GM23338 (cell line): ENCODE results near the gene SRSF12. TPM values are rescaled to one million over a fixed set of nuclear protein-coding genes. Genes with fewer than 3 reads are reported as not detected.

ENCODE experiments used
- ATAC-seq: fragments of 200-7000 bp; cut with Tn5 transposase; 3 replicates; pipeline ENCODE4 v1.9.1; 2020
- DNase-seq: peaks from one replicate; pipeline ENCODE4 v3.0.0-alpha.2; 2015; ENCODE audit warnings: low spot score
- H2AFZ ChIP-seq: fragments of 200-600 bp; sonication (generic); 2 replicates; pipeline ENCODE4 v1.8.0; 2016; ENCODE audit warnings: antibody characterized with exemption, mild to moderate bottlenecking, moderate library complexity
- H3F3A ChIP-seq: fragments of 200-600 bp; sonication (generic); replicated peaks from 2 replicates; pipeline ENCODE4 v1.8.0; 2017; ENCODE audit warnings: antibody characterized with exemption, mixed run types, low read depth
- H3K27ac ChIP-seq: fragments of 200-600 bp; sonication (generic); 2 replicates; pipeline ENCODE4 v1.6.1; 2016; ENCODE audit warnings: low read depth
- H3K27me3 ChIP-seq: fragments of 200-600 bp; sonication (generic); 2 replicates; pipeline ENCODE4 v1.8.0; 2016; ENCODE audit warnings: mild to moderate bottlenecking, mixed run types, moderate library complexity; ENCODE audit not compliant: insufficient read depth
- H3K36me3 ChIP-seq: fragments of 200-600 bp; sonication (generic); 2 replicates; pipeline ENCODE4 v1.8.0; 2016; ENCODE audit warnings: mild to moderate bottlenecking; ENCODE audit not compliant: insufficient read depth
- H3K4me1 ChIP-seq: fragments of 200-600 bp; sonication (generic); 2 replicates; pipeline ENCODE4 v1.8.0; 2016; ENCODE audit warnings: mild to moderate bottlenecking, moderate library complexity; ENCODE audit not compliant: insufficient read depth
- H3K4me2 ChIP-seq: fragments of 200-600 bp; sonication (generic); 2 replicates; pipeline ENCODE4 v1.7.1; 2017; ENCODE audit warnings: mixed run types
- H3K4me3 ChIP-seq: fragments of 200-600 bp; sonication (generic); 2 replicates; pipeline ENCODE4 v1.6.1; 2016; ENCODE audit warnings: mixed run types
- H3K79me2 ChIP-seq: fragments of 200-600 bp; sonication (generic); replicated peaks from 2 replicates; pipeline ENCODE4 v1.8.0; 2017; ENCODE audit warnings: mild to moderate bottlenecking; ENCODE audit not compliant: insufficient read depth
- H3K9me2 ChIP-seq: fragments of 200-600 bp; sonication (generic); 2 replicates; pipeline ENCODE4 v1.8.0; 2017; ENCODE audit not compliant: insufficient read depth
- H4K20me1 ChIP-seq: fragments of 200-600 bp; sonication (generic); replicated peaks from 2 replicates; pipeline ENCODE4 v1.8.0; 2017; ENCODE audit warnings: mild to moderate bottlenecking; ENCODE audit not compliant: insufficient read depth
- H3K27ac Mint-ChIP-seq: 2 replicates; pipeline ENCODE4 v1.8.0; 2020; ENCODE audit warnings: inconsistent platforms, mild to moderate bottlenecking, moderate library complexity, mixed read lengths
- H3K27me3 Mint-ChIP-seq: 3 replicates; pipeline ENCODE4 v1.8.0; 2022; ENCODE audit warnings: low read depth, mild to moderate bottlenecking, moderate library complexity, mixed read lengths, inconsistent platforms; ENCODE audit not compliant: insufficient read depth, poor library complexity
- H3K36me3 Mint-ChIP-seq: 3 replicates; pipeline ENCODE4 v1.8.0; 2021; ENCODE audit warnings: low read depth, mild to moderate bottlenecking, inconsistent platforms, moderate library complexity, mixed read lengths
- H3K4me1 Mint-ChIP-seq: 3 replicates; pipeline ENCODE4 v1.8.0; 2020; ENCODE audit warnings: mild to moderate bottlenecking, inconsistent platforms, mixed read lengths
- H3K4me3 Mint-ChIP-seq: 3 replicates; pipeline ENCODE4 v1.8.0; 2021; ENCODE audit warnings: moderate library complexity, mild to moderate bottlenecking, inconsistent platforms, mixed read lengths
- H3K9me3 Mint-ChIP-seq: 3 replicates; pipeline ENCODE4 v1.8.0; 2020; ENCODE audit warnings: moderate library complexity, mild to moderate bottlenecking, inconsistent platforms, mixed read lengths
- CREB1 ChIP-seq: fragments of 250-450 bp; sonication (Bioruptor Pico); IDR thresholded peaks from 2 replicates; pipeline ENCODE4 v1.5.0; 2020; ENCODE audit warnings: low read depth, mild to moderate bottlenecking, moderate library complexity
- EZH2phosphoT487 ChIP-seq: fragments of 200-600 bp; sonication (generic); IDR thresholded peaks from one replicate; pipeline ENCODE4 v1.8.1; 2018; ENCODE audit warnings: antibody characterized with exemption; ENCODE audit not compliant: unreplicated experiment
- JUNB ChIP-seq: IDR thresholded peaks from one replicate; pipeline ENCODE4 v1.6.1; 2016; ENCODE audit warnings: antibody characterized with exemption; ENCODE audit not compliant: unreplicated experiment
- NANOG ChIP-seq: IDR thresholded peaks from 2 replicates; pipeline ENCODE4 v1.6.1; 2016; ENCODE audit warnings: antibody characterized with exemption, borderline replicate concordance
- POLR2AphosphoS5 ChIP-seq: IDR thresholded peaks from 2 replicates; pipeline ENCODE4 v1.6.1; 2016; ENCODE audit warnings: antibody characterized with exemption, low read depth
- STAT1 ChIP-seq: IDR thresholded peaks from one replicate; pipeline ENCODE4 v1.6.1; 2016; ENCODE audit warnings: antibody characterized with exemption; ENCODE audit not compliant: unreplicated experiment
- ZNF114 ChIP-seq: fragments of 250-450 bp; sonication (Bioruptor Pico); IDR thresholded peaks from 2 replicates; pipeline ENCODE4 v1.5.0; 2020; ENCODE audit warnings: mild to moderate bottlenecking, moderate library complexity
- ZNF331 ChIP-seq: fragments of 250-450 bp; sonication (Bioruptor Pico); IDR thresholded peaks from 2 replicates; pipeline ENCODE4 v1.5.0; 2020; ENCODE audit warnings: low read depth, mild to moderate bottlenecking, moderate library complexity
- polyA plus RNA-seq: library from polyadenylated mRNA; unstranded; fragments of >200 nt; fragmentation: Nextera tagmentation; extraction: Ambion mirVana; gene quantifications from 2 replicates; pipeline ENCODE4 v1.2.1, GENCODE V29; 2016
- total RNA-seq: library from RNA; depleted of rRNA; stranded (reverse); fragments of >200 nt; shearing (Covaris generic); gene quantifications from 2 replicates; pipeline ENCODE4 v1.2.3, GENCODE V29; 2014
- TF ChIP-seq, protein P1 (sequence below): fragments of 250-450 bp; sonication (Bioruptor Pico); IDR thresholded peaks from 2 replicates; pipeline ENCODE4 v1.5.0; 2020; ENCODE audit warnings: mild to moderate bottlenecking, moderate library complexity
- TF ChIP-seq, protein P2 (sequence below): IDR thresholded peaks from one replicate; pipeline ENCODE4 v1.6.1; 2018; ENCODE audit warnings: antibody characterized with exemption; ENCODE audit not compliant: unreplicated experiment
- TF ChIP-seq, protein P3 (sequence below), 2 experiments: fragments of 200-600 bp in 1 of 2; sonication (generic) in 1 of 2; conservative IDR thresholded peaks; 2 replicates each; pipeline versions ENCODE4 v1.5.1 to v1.6.1; 2016 to 2017; ENCODE audit warnings: antibody characterized with exemption in 2 of 2, low read depth in 2 of 2, mild to moderate bottlenecking in 2 of 2, moderate library complexity in 1 of 2

The SRSF12 gene
- total and polyA plus RNA-seq, 2 experiments from 2014 or later, result 3.6 TPM

DNA sequence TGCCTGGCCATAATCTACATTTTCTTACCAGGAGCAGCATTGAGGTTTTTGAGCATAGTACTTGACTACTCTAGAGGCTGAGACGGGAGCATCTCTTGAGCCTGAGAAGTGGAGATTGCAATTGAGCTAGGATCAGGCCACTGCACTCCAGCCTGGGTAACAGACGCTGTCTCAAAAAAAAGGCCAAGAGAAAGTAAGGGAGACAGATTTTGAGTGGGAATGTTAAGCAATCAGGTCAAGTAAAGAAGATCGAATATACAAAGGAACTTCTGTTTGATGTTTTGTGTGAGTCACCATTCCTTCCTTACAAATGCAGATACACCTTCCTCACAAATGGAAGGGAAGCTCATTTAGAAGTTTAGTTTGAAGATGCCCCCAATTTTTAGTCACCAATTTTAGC lies 32.9 kb downstream of the SRSF12 start:
- peaks cover 5% of the 10 kb centered on the region; the same call in 1 of the 2 replicates for H3K36me3 ChIP-seq
- Mint-ChIP-seq H3K36me3 (peaks cover 11% of the 10 kb centered on the region), H3K9me3 (no peaks in the 10 kb centered on the region; the same call in 2 of the 3 replicates), H3K4me3 (peak overlapping the region; percentile 27), H3K4me1 (peaks cover 33% of the 10 kb centered on the region), H3K27me3 (peaks cover 16% of the 10 kb centered on the region), H3K27ac (peak overlapping the region; percentile 19; the same call in 1 of the 2 replicates)
- peak; percentile 68 for DNase-seq
- H3K79me2 ChIP-seq, result peaks cover 26% of the 10 kb centered on the region
- H3K27ac ChIP-seq, result no peak overlapping the region
- no peaks in the 10 kb centered on the region for H3F3A ChIP-seq
- TF ChIP-seq NANOG, result peak; percentile 81; the same call in 1 of the 2 replicates
- TF ChIP-seq ZNF114, result no peak
- H3K4me3 ChIP-seq, result no peak overlapping the region
- H3K27me3 ChIP-seq, result peaks cover 16% of the 10 kb centered on the region
- no peak for ATAC-seq
- H2AFZ ChIP-seq, result no peak overlapping the region
- peak overlapping the region; percentile 17 for H3K4me2 ChIP-seq
- peaks cover 39% of the 10 kb centered on the region for H3K4me1 ChIP-seq
- H3K9me2 ChIP-seq, result no peaks in the 10 kb centered on the region
- H4K20me1 ChIP-seq, result peaks cover 24% of the 10 kb centered on the region

DNA sequence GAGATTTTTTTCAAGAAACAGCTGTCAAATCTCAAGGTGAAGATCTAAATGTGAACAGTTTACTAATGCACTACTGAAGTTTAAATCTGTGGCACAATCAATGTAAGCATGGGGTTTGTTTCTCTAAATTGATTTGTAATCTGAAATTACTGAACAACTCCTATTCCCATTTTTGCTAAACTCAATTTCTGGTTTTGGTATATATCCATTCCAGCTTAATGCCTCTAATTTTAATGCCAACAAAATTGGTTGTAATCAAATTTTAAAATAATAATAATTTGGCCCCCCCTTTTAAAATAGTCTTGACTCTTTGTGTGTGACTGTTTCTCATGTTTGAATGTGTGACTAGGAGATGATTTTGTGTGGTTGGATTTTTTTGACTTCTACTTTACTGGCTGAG lies 33.3 kb downstream of the SRSF12 start:
- no peak overlapping the region for H3K4me3 ChIP-seq
- H3K4me1 ChIP-seq, result peaks cover 36% of the 10 kb centered on the region
- no peaks in the 10 kb centered on the region for H3K9me2 ChIP-seq
- H3K27ac ChIP-seq, result no peak overlapping the region
- H3K4me2 ChIP-seq, result peak overlapping the region; percentile 17
- peaks cover 16% of the 10 kb centered on the region for H3K27me3 ChIP-seq
- peaks cover 24% of the 10 kb centered on the region for H4K20me1 ChIP-seq
- peaks cover 16% of the 10 kb centered on the region for H3K27me3 Mint-ChIP-seq
- ATAC-seq (no peak), DNase-seq (no peak)
- H3K27ac Mint-ChIP-seq, result 0 out of 2 replicates have a peak overlapping the region, but pooled peaks have one; percentile 19
- peaks cover 26% of the 10 kb centered on the region for H3K79me2 ChIP-seq
- peaks cover 11% of the 10 kb centered on the region for H3K36me3 Mint-ChIP-seq
- H3K4me1 Mint-ChIP-seq, result peaks cover 30% of the 10 kb centered on the region
- H2AFZ ChIP-seq, result no peak overlapping the region
- no peaks in the 10 kb centered on the region for H3F3A ChIP-seq
- H3K4me3 Mint-ChIP-seq, result peak overlapping the region; percentile 27
- peaks cover 5% of the 10 kb centered on the region; the same call in 1 of the 2 replicates for H3K36me3 ChIP-seq
- H3K9me3 Mint-ChIP-seq, result no peaks in the 10 kb centered on the region; the same call in 2 of the 3 replicates
- TF ChIP-seq POLR2AphosphoS5 (no peak), STAT1 (no peak), NANOG (no peak), EZH2phosphoT487 (no peak), JUNB (no peak), ZNF114 (no peak), CREB1 (CRISPR knock-in tag) (no peak), ZNF331 (CRISPR knock-in tag) (no peak)
- TF ChIP-seq, protein P1, sequence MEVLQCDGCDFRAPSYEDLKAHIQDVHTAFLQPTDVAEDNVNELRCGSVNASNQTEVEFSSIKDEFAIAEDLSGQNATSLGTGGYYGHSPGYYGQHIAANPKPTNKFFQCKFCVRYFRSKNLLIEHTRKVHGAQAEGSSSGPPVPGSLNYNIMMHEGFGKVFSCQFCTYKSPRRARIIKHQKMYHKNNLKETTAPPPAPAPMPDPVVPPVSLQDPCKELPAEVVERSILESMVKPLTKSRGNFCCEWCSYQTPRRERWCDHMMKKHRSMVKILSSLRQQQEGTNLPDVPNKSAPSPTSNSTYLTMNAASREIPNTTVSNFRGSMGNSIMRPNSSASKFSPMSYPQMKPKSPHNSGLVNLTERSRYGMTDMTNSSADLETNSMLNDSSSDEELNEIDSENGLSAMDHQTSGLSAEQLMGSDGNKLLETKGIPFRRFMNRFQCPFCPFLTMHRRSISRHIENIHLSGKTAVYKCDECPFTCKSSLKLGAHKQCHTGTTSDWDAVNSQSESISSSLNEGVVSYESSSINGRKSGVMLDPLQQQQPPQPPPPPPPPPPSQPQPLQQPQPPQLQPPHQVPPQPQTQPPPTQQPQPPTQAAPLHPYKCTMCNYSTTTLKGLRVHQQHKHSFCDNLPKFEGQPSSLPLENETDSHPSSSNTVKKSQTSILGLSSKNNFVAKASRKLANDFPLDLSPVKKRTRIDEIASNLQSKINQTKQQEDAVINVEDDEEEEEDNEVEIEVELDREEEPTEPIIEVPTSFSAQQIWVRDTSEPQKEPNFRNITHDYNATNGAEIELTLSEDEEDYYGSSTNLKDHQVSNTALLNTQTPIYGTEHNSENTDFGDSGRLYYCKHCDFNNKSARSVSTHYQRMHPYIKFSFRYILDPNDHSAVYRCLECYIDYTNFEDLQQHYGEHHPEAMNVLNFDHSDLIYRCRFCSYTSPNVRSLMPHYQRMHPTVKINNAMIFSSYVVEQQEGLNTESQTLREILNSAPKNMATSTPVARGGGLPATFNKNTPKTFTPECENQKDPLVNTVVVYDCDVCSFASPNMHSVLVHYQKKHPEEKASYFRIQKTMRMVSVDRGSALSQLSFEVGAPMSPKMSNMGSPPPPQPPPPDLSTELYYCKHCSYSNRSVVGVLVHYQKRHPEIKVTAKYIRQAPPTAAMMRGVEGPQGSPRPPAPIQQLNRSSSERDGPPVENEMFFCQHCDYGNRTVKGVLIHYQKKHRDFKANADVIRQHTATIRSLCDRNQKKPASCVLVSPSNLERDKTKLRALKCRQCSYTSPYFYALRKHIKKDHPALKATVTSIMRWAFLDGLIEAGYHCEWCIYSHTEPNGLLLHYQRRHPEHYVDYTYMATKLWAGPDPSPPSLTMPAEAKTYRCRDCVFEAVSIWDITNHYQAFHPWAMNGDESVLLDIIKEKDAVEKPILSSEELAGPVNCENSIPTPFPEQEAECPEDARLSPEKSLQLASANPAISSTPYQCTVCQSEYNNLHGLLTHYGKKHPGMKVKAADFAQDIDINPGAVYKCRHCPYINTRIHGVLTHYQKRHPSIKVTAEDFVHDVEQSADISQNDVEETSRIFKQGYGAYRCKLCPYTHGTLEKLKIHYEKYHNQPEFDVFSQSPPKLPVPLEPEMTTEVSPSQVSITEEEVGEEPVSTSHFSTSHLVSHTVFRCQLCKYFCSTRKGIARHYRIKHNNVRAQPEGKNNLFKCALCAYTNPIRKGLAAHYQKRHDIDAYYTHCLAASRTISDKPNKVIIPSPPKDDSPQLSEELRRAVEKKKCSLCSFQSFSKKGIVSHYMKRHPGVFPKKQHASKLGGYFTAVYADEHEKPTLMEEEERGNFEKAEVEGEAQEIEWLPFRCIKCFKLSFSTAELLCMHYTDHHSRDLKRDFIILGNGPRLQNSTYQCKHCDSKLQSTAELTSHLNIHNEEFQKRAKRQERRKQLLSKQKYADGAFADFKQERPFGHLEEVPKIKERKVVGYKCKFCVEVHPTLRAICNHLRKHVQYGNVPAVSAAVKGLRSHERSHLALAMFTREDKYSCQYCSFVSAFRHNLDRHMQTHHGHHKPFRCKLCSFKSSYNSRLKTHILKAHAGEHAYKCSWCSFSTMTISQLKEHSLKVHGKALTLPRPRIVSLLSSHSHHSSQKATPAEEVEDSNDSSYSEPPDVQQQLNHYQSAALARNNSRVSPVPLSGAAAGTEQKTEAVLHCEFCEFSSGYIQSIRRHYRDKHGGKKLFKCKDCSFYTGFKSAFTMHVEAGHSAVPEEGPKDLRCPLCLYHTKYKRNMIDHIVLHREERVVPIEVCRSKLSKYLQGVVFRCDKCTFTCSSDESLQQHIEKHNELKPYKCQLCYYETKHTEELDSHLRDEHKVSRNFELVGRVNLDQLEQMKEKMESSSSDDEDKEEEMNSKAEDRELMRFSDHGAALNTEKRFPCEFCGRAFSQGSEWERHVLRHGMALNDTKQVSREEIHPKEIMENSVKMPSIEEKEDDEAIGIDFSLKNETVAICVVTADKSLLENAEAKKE, result no peak
- TF ChIP-seq, protein P2, sequence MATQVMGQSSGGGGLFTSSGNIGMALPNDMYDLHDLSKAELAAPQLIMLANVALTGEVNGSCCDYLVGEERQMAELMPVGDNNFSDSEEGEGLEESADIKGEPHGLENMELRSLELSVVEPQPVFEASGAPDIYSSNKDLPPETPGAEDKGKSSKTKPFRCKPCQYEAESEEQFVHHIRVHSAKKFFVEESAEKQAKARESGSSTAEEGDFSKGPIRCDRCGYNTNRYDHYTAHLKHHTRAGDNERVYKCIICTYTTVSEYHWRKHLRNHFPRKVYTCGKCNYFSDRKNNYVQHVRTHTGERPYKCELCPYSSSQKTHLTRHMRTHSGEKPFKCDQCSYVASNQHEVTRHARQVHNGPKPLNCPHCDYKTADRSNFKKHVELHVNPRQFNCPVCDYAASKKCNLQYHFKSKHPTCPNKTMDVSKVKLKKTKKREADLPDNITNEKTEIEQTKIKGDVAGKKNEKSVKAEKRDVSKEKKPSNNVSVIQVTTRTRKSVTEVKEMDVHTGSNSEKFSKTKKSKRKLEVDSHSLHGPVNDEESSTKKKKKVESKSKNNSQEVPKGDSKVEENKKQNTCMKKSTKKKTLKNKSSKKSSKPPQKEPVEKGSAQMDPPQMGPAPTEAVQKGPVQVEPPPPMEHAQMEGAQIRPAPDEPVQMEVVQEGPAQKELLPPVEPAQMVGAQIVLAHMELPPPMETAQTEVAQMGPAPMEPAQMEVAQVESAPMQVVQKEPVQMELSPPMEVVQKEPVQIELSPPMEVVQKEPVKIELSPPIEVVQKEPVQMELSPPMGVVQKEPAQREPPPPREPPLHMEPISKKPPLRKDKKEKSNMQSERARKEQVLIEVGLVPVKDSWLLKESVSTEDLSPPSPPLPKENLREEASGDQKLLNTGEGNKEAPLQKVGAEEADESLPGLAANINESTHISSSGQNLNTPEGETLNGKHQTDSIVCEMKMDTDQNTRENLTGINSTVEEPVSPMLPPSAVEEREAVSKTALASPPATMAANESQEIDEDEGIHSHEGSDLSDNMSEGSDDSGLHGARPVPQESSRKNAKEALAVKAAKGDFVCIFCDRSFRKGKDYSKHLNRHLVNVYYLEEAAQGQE, result no peak
- TF ChIP-seq, protein P3, sequence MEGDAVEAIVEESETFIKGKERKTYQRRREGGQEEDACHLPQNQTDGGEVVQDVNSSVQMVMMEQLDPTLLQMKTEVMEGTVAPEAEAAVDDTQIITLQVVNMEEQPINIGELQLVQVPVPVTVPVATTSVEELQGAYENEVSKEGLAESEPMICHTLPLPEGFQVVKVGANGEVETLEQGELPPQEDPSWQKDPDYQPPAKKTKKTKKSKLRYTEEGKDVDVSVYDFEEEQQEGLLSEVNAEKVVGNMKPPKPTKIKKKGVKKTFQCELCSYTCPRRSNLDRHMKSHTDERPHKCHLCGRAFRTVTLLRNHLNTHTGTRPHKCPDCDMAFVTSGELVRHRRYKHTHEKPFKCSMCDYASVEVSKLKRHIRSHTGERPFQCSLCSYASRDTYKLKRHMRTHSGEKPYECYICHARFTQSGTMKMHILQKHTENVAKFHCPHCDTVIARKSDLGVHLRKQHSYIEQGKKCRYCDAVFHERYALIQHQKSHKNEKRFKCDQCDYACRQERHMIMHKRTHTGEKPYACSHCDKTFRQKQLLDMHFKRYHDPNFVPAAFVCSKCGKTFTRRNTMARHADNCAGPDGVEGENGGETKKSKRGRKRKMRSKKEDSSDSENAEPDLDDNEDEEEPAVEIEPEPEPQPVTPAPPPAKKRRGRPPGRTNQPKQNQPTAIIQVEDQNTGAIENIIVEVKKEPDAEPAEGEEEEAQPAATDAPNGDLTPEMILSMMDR (conservative IDR thresholded peaks at IDR 0.05; ENCODE audit: low read depth in 2 of 2), result no peak
